Measurements from ENCODE around the gene LRRC63. TPM values are rescaled to one million over a fixed set of nuclear protein-coding genes. Genes with fewer than 3 reads are reported as not detected.

The LRRC63 gene
- total RNA-seq, 3 donors from 2014 or later (not counting 1 experiment from before 2014, with no cell fraction given) = 0.32 to 0.95 (median 0.40) TPM

GRCh38 chr13:46229251-46229650 lies 17.5 kb downstream of the LRRC63 start:
- ATAC-seq (no peak), DNase-seq (no peak)
- H3K4me1 ChIP-seq (ENCODE audit: control insufficient read depth, insufficient read depth, low read length) = no peaks in the 10 kb centered on the region
- Mint-ChIP-seq H3K27me3 (ENCODE audit: low read depth in 2 of 2) (no peaks in the 10 kb centered on the region), H3K36me3 (peaks cover 12% of the 10 kb centered on the region), H3K9me3 (peaks cover 3% of the 10 kb centered on the region in 2 donors), H3K4me3 (no peak overlapping the region), H3K4me1 (no peaks in the 10 kb centered on the region), H3K27ac (no peak overlapping the region)
- H3K27me3 ChIP-seq (ENCODE audit: control insufficient read depth, insufficient read depth, low read length) = no peaks in the 10 kb centered on the region
- H3K27ac ChIP-seq (ENCODE audit: low read length) = no peak overlapping the region
- no peaks in the 10 kb centered on the region for H3K36me3 ChIP-seq (ENCODE audit: control insufficient read depth, insufficient read depth, low read length)
- no peak for TF ChIP-seq CTCF (IDR thresholded peaks at IDR 0.05)
- H3K4me3 ChIP-seq (ENCODE audit: low read length) = no peak overlapping the region
- no peaks in the 10 kb centered on the region for H3K9me3 ChIP-seq (ENCODE audit: control insufficient read depth, insufficient read depth, low read length)
- intact Hi-C loops (cut with micrococcal nuclease) = no loop called here
- WGBS (ENCODE audit: insufficient coverage) = 96% methylated on average over 2 of the region's 2 CpGs

DNA sequence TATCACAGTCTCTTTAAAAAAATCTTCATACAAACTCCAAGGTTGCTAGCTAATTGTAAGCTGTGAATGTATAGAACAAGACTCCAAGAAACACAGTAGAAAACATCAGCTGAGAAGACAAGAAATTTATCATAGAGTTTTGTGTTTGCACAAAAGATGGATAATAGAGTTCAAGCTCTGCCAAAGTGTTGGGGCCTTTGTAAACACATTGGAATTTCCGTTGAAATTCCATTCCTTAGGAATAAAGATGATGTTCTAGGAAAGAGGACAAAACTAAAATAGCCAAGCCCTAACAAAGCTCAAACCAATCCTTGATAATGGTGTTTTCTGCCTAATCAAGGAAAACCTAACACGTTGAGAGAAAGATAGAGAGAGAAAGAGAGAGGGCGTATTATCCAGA lies 20.6 kb downstream of the LRRC63 start:
- H3K9me3 ChIP-seq (ENCODE audit: control insufficient read depth, insufficient read depth, low read length) = peaks cover 6% of the 10 kb centered on the region
- H3K36me3 ChIP-seq (ENCODE audit: control insufficient read depth, insufficient read depth, low read length) = no peaks in the 10 kb centered on the region
- Mint-ChIP-seq H3K9me3 (peaks cover 6 to 16% of the 10 kb centered on the region in 2 donors), H3K27ac (no peak overlapping the region), H3K4me3 (no peak overlapping the region), H3K36me3 (peaks cover 28% of the 10 kb centered on the region), H3K27me3 (ENCODE audit: low read depth in 2 of 2) (no peaks in the 10 kb centered on the region), H3K4me1 (no peaks in the 10 kb centered on the region)
- TF ChIP-seq CTCF (IDR thresholded peaks at IDR 0.05) = no peak
- WGBS (ENCODE audit: insufficient coverage) = 100% methylated on average over 1 of the region's 3 CpGs
- ATAC-seq (no peak), DNase-seq (no peak)
- no peak overlapping the region for H3K4me3 ChIP-seq (ENCODE audit: low read length)
- no peaks in the 10 kb centered on the region for H3K27me3 ChIP-seq (ENCODE audit: control insufficient read depth, insufficient read depth, low read length)
- intact Hi-C loops (cut with micrococcal nuclease) = no loop called here
- no peaks in the 10 kb centered on the region for H3K4me1 ChIP-seq (ENCODE audit: control insufficient read depth, insufficient read depth, low read length)
- no peak overlapping the region for H3K27ac ChIP-seq (ENCODE audit: low read length)

GRCh38 chr13:46235286-46235685 lies 23.6 kb downstream of the LRRC63 start:
- no CpG with 5 or more reads among the region's 1 CpG for WGBS (ENCODE audit: insufficient coverage)
- Histone ChIP-seq H3K4me3 (ENCODE audit: low read length) (no peak overlapping the region), H3K9me3 (ENCODE audit: control insufficient read depth, insufficient read depth, low read length) (peaks cover 6% of the 10 kb centered on the region), H3K36me3 (ENCODE audit: control insufficient read depth, insufficient read depth, low read length) (no peaks in the 10 kb centered on the region), H3K27me3 (ENCODE audit: control insufficient read depth, insufficient read depth, low read length) (no peaks in the 10 kb centered on the region), H3K27ac (ENCODE audit: low read length) (no peak overlapping the region), H3K4me1 (ENCODE audit: control insufficient read depth, insufficient read depth, low read length) (no peaks in the 10 kb centered on the region)
- TF ChIP-seq CTCF (IDR thresholded peaks at IDR 0.05) = no peak
- H3K27me3 Mint-ChIP-seq (ENCODE audit: low read depth in 2 of 2) = no peaks in the 10 kb centered on the region
- no peak for ATAC-seq
- peaks cover 7 to 18% of the 10 kb centered on the region in 2 donors for H3K9me3 Mint-ChIP-seq
- no peak overlapping the region for H3K4me3 Mint-ChIP-seq
- no peak for DNase-seq
- intact Hi-C loops (cut with micrococcal nuclease) = no loop called here
- peaks cover 38% of the 10 kb centered on the region for H3K36me3 Mint-ChIP-seq
- no peaks in the 10 kb centered on the region for H3K4me1 Mint-ChIP-seq
- no peak overlapping the region for H3K27ac Mint-ChIP-seq

GRCh38 chr13:46265292-46265691 lies 53.6 kb downstream of the LRRC63 start:
- Histone ChIP-seq H3K27me3 (ENCODE audit: control insufficient read depth, insufficient read depth, low read length) (no peaks in the 10 kb centered on the region), H3K27ac (ENCODE audit: low read length) (no peak overlapping the region), H3K4me3 (ENCODE audit: low read length) (no peak overlapping the region), H3K4me1 (ENCODE audit: control insufficient read depth, insufficient read depth, low read length) (no peaks in the 10 kb centered on the region), H3K36me3 (ENCODE audit: control insufficient read depth, insufficient read depth, low read length) (no peaks in the 10 kb centered on the region), H3K9me3 (ENCODE audit: control insufficient read depth, insufficient read depth, low read length) (no peaks in the 10 kb centered on the region)
- Mint-ChIP-seq H3K4me3 (no peak overlapping the region), H3K9me3 (no peaks in the 10 kb centered on the region), H3K27ac (no peak overlapping the region), H3K36me3 (no peaks in the 10 kb centered on the region), H3K4me1 (no peaks in the 10 kb centered on the region), H3K27me3 (ENCODE audit: low read depth in 2 of 2) (peaks cover 6 to 17% of the 10 kb centered on the region in 2 donors)
- DNase-seq (no peak), ATAC-seq (no peak)
- no CpG with 5 or more reads among the region's 1 CpG for WGBS (ENCODE audit: insufficient coverage)
- no peak for TF ChIP-seq CTCF (IDR thresholded peaks at IDR 0.05)
- intact Hi-C loops (cut with micrococcal nuclease) = no loop called here

Data from natural killer cell (primary cell).